Neural progenitor cell (in vitro differentiated cells): ENCODE data around the gene TPSD1. TPM values are rescaled to one million over a fixed set of nuclear protein-coding genes. Genes with fewer than 3 reads are reported as not detected.
"Not testable (repeated sequence)": the region's sequence is repeated elsewhere in the genome, so short reads cannot be mapped to it uniquely, and the experiment has no call there.

Experiments
- DNase-seq: peaks from one replicate; pipeline ENCODE4 v3.0.0-alpha.2; 2016; ENCODE audit warnings: low spot score
- H2AFZ ChIP-seq: fragments of 200-600 bp; sonication (generic); replicated peaks from 2 replicates; pipeline ENCODE4 v1.6.1; 2016; ENCODE audit warnings: antibody characterized with exemption
- H3F3A ChIP-seq: fragments of 200-600 bp; sonication (generic); 2 replicates; pipeline ENCODE4 v1.6.1; 2016; ENCODE audit warnings: antibody characterized with exemption, low read depth
- H3K27ac ChIP-seq: fragments of 200-600 bp; sonication (generic); 2 replicates; pipeline ENCODE4 v1.5.1; 2016; ENCODE audit warnings: mild to moderate bottlenecking
- H3K27me3 ChIP-seq: fragments of 200-600 bp; sonication (generic); 2 replicates; pipeline ENCODE4 v1.6.1; 2016; ENCODE audit warnings: mild to moderate bottlenecking, moderate library complexity
- H3K36me3 ChIP-seq: fragments of 200-600 bp; sonication (generic); 2 replicates; pipeline ENCODE4 v1.5.1; 2016
- H3K4me1 ChIP-seq: fragments of 200-600 bp; sonication (generic); 2 replicates; pipeline ENCODE4 v1.6.1; 2016; ENCODE audit warnings: mixed run types
- H3K4me2 ChIP-seq: fragments of 200-600 bp; sonication (generic); 2 replicates; pipeline ENCODE4 v1.6.1; 2016
- H3K4me3 ChIP-seq: fragments of 200-600 bp; sonication (generic); 2 replicates; pipeline ENCODE4 v1.5.1; 2016
- H3K79me2 ChIP-seq: fragments of 200-600 bp; sonication (generic); 2 replicates; pipeline ENCODE4 v1.6.1; 2016; ENCODE audit warnings: low read depth
- H3K9ac ChIP-seq: fragments of 200-600 bp; sonication (generic); 2 replicates; pipeline ENCODE4 v1.6.1; 2016
- H3K9me3 ChIP-seq: fragments of 200-600 bp; sonication (generic); 2 replicates; pipeline ENCODE4 v1.5.1; 2016; ENCODE audit warnings: low read depth
- H4K20me1 ChIP-seq: fragments of 200-600 bp; sonication (generic); 2 replicates; pipeline ENCODE4 v1.6.1; 2016; ENCODE audit warnings: low read depth
- H3K27ac Mint-ChIP-seq: 3 replicates; pipeline ENCODE4 v1.8.0; 2021; ENCODE audit warnings: mixed read lengths
- H3K27me3 Mint-ChIP-seq: 2 replicates; pipeline ENCODE4 v1.8.0; 2022; ENCODE audit warnings: low read depth, mild to moderate bottlenecking, inconsistent platforms, moderate library complexity, mixed read lengths; ENCODE audit not compliant: insufficient read depth
- H3K36me3 Mint-ChIP-seq: 3 replicates; pipeline ENCODE4 v1.8.0; 2021; ENCODE audit warnings: mixed read lengths
- H3K4me1 Mint-ChIP-seq: 3 replicates; pipeline ENCODE4 v1.8.0; 2021; ENCODE audit warnings: mixed read lengths
- H3K4me3 Mint-ChIP-seq: 3 replicates; pipeline ENCODE4 v1.8.0; 2021; ENCODE audit warnings: mild to moderate bottlenecking, moderate library complexity, mixed read lengths
- H3K9me3 Mint-ChIP-seq: 3 replicates; pipeline ENCODE4 v1.8.0; 2020; ENCODE audit warnings: mixed read lengths
- CTCF ChIP-seq: fragments of 200-600 bp; sonication (generic); IDR thresholded peaks from 2 replicates; pipeline ENCODE4 v1.5.1; 2017; ENCODE audit warnings: antibody characterized with exemption, mild to moderate bottlenecking
- EZH2 ChIP-seq: fragments of 200-600 bp; sonication (generic); IDR thresholded peaks from 2 replicates; pipeline ENCODE4 v1.6.1; 2017; ENCODE audit warnings: antibody characterized with exemption, mild to moderate bottlenecking, moderate library complexity
- EZH2phosphoT487 ChIP-seq: fragments of 200-600 bp; sonication (generic); IDR thresholded peaks from 2 replicates; pipeline ENCODE4 v1.6.1; 2017; ENCODE audit warnings: antibody characterized with exemption
- total RNA-seq: library from RNA; depleted of rRNA; stranded (reverse); fragments of >200 nt; gene quantifications from 2 replicates; pipeline ENCODE4 v1.2.3, GENCODE V29; 2015; ENCODE audit warnings: low replicate concordance

Gene TPSD1
- total RNA-seq, 1 donor from 2014 or later = not detected

DNA sequence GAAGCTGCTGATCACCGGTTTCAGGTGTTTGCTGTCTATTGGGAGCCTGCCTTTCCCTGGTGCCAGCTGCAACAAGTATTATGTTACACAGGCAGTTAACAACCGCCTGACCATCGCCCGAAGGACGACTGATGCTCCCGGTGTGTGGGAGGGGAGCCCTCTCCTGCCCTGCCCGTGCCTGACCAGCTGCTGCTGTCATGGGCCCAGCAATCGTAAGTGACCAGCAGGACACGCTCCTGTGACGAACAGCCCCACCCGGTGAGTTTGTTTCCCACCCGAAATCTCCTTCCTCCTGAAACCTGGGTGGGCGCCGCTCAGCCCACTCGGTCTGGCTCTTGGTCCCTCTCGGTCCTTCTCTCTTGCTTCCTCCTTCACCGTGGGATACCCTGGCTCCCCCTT lies 35.7 kb downstream of the TPSD1 start:
- no peak overlapping the region for H3K9ac ChIP-seq
- Mint-ChIP-seq H3K27me3 (peaks cover 26% of the 10 kb centered on the region), H3K4me1 (peaks cover 16% of the 10 kb centered on the region), H3K36me3 (no peaks in the 10 kb centered on the region), H3K4me3 (no peak overlapping the region), H3K27ac (no peak overlapping the region), H3K9me3 (no peaks in the 10 kb centered on the region)
- no peak overlapping the region for H3K4me2 ChIP-seq
- no peaks in the 10 kb centered on the region for H3K79me2 ChIP-seq
- no peaks in the 10 kb centered on the region for H4K20me1 ChIP-seq
- H3K4me1 ChIP-seq = peaks cover 18% of the 10 kb centered on the region
- H3K9me3 ChIP-seq = no peaks in the 10 kb centered on the region
- no peaks in the 10 kb centered on the region for H3K36me3 ChIP-seq
- H3F3A ChIP-seq = peaks cover 4% of the 10 kb centered on the region
- peaks cover 56% of the 10 kb centered on the region for H3K27me3 ChIP-seq
- no peak overlapping the region for H3K27ac ChIP-seq
- H2AFZ ChIP-seq = no peak overlapping the region
- DNase-seq = no peak
- TF ChIP-seq EZH2phosphoT487 = no peak
- no peak for TF ChIP-seq CTCF
- no peak for TF ChIP-seq EZH2
- no peak overlapping the region for H3K4me3 ChIP-seq

DNA sequence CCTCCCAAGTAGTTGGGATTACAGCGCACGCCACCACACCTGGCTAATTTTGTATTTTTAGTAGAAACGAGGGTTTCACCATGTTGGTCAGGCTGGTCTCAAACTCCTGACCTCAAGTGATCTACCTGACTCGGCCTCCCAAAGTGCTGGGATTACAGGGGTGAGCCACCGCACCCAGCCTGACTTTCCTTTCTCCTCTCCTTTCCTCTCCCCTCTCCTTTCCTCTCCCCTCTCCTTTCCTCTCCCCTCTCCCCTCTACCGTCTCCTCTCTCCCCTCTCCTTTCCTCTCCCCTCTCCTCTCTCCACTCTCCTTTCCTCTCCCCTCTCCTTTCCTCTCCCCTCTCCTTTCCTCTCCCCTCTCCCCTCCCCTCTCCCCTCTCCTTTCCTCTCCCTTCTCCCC lies 36.3 kb downstream of the TPSD1 start:
- not testable (repeated sequence) for H4K20me1 ChIP-seq, DNase-seq, H3K27ac Mint-ChIP-seq, H3K36me3 Mint-ChIP-seq, H3K79me2 ChIP-seq, H3K9me3 Mint-ChIP-seq, H3K9me3 ChIP-seq, H3K4me3 Mint-ChIP-seq, H3K9ac ChIP-seq, H3K4me2 ChIP-seq, H3K4me3 ChIP-seq, H3K27ac ChIP-seq, H2AFZ ChIP-seq, H3F3A ChIP-seq, H3K36me3 ChIP-seq
- Histone ChIP-seq H3K4me1 (peaks cover 18% of the 10 kb centered on the region), H3K27me3 (peaks cover 50% of the 10 kb centered on the region)
- peaks cover 16% of the 10 kb centered on the region for H3K4me1 Mint-ChIP-seq
- H3K27me3 Mint-ChIP-seq = peaks cover 31% of the 10 kb centered on the region

DNA sequence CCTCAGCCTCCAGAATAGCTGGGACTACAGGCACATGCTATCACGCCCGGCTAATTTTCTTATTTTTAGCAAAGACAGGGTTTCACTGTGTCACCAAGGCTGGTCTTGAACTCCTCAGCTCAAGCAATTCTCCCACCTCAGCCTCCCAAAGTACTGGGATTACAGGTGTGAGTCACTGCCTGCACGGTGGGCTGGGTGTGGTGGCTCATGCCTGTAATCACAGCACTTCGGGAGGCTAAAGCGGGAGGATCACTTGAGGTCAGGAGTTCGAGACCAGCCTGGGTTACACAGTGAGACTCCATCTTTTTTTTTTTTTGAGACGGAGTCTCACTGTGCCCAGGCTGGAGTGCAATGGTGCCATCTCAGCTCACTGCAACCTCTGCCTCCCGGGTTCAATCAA lies 36.9 kb downstream of the TPSD1 start:
- H3K36me3 ChIP-seq, H3F3A ChIP-seq, H3K36me3 Mint-ChIP-seq, H3K9me3 Mint-ChIP-seq, DNase-seq, H3K9me3 ChIP-seq, H3K4me3 Mint-ChIP-seq, H3K79me2 ChIP-seq, H3K9ac ChIP-seq, H3K27ac ChIP-seq, H3K4me2 ChIP-seq, H3K4me3 ChIP-seq, H3K27ac Mint-ChIP-seq, H2AFZ ChIP-seq, H4K20me1 ChIP-seq: not testable (repeated sequence)
- H3K4me1 Mint-ChIP-seq = peaks cover 14% of the 10 kb centered on the region
- peaks cover 18% of the 10 kb centered on the region for H3K4me1 ChIP-seq
- H3K27me3 ChIP-seq = peaks cover 44% of the 10 kb centered on the region
- H3K27me3 Mint-ChIP-seq = peaks cover 28% of the 10 kb centered on the region

- Histone ChIP-seq H4K20me1 (no peaks in the 10 kb centered on the region), H3K4me2 (no peak overlapping the region), H3F3A (peaks cover 4% of the 10 kb centered on the region), H3K79me2 (no peaks in the 10 kb centered on the region), H3K9ac (no peak overlapping the region), H3K36me3 (no peaks in the 10 kb centered on the region), H3K27ac (no peak overlapping the region), H2AFZ (no peak overlapping the region), H3K4me1 (peaks cover 12% of the 10 kb centered on the region), H3K4me3 (no peak overlapping the region), H3K27me3 (peaks cover 34% of the 10 kb centered on the region), H3K9me3 (no peaks in the 10 kb centered on the region)
- H3K27ac Mint-ChIP-seq = no peak overlapping the region
- peaks cover 14% of the 10 kb centered on the region for H3K4me1 Mint-ChIP-seq
- H3K4me3 Mint-ChIP-seq = peak overlapping the region; percentile 0
- peaks cover 25% of the 10 kb centered on the region for H3K27me3 Mint-ChIP-seq
- no peaks in the 10 kb centered on the region for H3K36me3 Mint-ChIP-seq
- DNase-seq = no peak
- H3K9me3 Mint-ChIP-seq = no peaks in the 10 kb centered on the region
- TF ChIP-seq CTCF = no peak
- TF ChIP-seq EZH2phosphoT487 = no peak
- TF ChIP-seq EZH2 = no peak
Observed at GRCh38 chr16:1293921-1294656, 38.2 kb downstream of the TPSD1 start.
